OCI-LY7 (cell line): ENCODE data around the gene CYB5R3.

Experiments used
- EZH2phosphoT487 ChIP-seq: fragments of 200-600 bp; sonication (generic); IDR thresholded peaks from 2 replicates; pipeline ENCODE4 v1.6.1; 2018; ENCODE audit warnings: low read depth, borderline replicate concordance, mild to moderate bottlenecking, mixed run types, antibody characterized with exemption, low read length, moderate library complexity, mixed read lengths
- TF ChIP-seq, protein P1 (sequence below): fragments of 200-600 bp; sonication (generic); conservative IDR thresholded peaks from 2 replicates; pipeline ENCODE4 v1.5.1; 2014; ENCODE audit warnings: mild to moderate bottlenecking, antibody characterized with exemption, low read length, moderate library complexity, mixed read lengths

DNA sequence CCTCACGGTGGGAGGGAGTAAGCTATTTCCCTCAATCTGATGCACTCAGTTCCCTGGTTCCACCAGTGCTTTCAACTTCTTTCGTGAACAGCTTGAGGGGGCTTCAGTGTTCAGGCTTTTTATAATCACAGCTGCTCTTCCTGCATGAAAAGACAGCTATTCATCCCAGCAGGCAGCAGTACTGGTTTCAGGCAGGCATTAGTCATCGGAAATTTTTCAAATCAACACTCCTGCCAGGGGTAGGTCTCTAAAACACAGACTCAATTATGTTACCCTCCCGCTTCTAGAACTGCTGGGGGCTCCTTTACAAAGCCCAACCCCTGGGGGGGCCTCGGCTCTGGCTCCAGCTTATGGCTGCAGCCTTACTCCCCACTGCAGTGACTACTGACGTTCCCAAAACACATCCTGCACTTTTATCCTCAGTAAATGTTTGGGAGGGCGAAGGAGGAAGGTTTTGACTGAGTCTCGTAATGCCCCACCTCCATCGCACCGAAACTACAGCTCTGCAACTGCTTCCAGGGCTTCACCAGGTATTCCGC lies 40.3 kb downstream of the CYB5R3 start:
- TF ChIP-seq, protein P1, sequence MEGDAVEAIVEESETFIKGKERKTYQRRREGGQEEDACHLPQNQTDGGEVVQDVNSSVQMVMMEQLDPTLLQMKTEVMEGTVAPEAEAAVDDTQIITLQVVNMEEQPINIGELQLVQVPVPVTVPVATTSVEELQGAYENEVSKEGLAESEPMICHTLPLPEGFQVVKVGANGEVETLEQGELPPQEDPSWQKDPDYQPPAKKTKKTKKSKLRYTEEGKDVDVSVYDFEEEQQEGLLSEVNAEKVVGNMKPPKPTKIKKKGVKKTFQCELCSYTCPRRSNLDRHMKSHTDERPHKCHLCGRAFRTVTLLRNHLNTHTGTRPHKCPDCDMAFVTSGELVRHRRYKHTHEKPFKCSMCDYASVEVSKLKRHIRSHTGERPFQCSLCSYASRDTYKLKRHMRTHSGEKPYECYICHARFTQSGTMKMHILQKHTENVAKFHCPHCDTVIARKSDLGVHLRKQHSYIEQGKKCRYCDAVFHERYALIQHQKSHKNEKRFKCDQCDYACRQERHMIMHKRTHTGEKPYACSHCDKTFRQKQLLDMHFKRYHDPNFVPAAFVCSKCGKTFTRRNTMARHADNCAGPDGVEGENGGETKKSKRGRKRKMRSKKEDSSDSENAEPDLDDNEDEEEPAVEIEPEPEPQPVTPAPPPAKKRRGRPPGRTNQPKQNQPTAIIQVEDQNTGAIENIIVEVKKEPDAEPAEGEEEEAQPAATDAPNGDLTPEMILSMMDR = no peak
- TF ChIP-seq EZH2phosphoT487 = no peak
